NCI-H2196 (cell line): ENCODE measurements around the gene DOCK6.

Experiments used
- DNase-seq: peaks from one replicate; lab custom pipeline; 2025; ENCODE audit not compliant: unreplicated experiment; lab: John Stamatoyannopoulos, UW

The DOCK6 gene

DNA sequence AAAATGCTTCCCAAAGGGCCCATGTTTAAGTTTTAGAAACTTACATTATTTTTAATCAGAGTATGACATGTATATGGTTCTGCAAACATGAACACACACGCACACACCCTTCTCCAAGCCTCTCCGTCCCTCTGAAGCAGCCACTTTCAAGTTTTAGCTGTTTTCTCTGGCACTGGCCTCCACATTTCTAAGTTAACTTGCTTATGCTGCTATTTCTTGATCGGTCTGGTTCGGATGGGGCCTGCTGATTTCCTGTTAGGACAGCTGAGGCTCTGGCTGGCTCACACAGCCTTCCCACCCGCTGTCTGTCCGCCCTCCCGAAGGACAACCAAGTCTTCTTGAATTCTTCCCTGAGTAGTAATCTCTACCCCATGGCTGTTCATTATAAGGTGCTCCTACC is 111.1 kb downstream of the DOCK6 start:
- no peak for DNase-seq
